HG03025 (cell line): Measurements from ENCODE around the gene GRIK4.

ENCODE experiments used
- ATAC-seq: cut with Tn5 transposase; IDR thresholded peaks from one replicate; pipeline ENCODE4 v1.9.1; 2021; ENCODE audit warnings: mild to moderate bottlenecking, moderate library complexity; ENCODE audit not compliant: unreplicated experiment, low FRiP score

The GRIK4 gene

DNA sequence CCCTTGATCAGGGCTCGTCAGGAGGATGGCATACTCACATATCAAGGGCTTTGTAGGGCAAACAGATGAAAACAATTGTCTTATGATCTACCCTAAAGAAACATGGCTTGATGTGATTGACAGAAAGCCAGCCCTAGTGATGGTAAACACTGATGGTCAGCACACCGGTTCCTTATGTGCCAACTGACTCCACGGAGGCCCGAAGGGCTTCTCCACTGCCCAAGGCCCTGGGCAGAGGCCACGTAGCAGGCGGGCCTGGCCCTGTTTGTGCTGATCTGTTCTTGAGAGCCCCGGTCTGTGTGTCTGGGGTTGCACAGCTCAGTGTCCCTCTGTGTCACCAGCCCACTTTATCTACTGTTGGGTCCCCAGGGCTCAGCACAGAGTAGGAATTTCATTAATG is 115.2 kb downstream of the GRIK4 start:
- ATAC-seq = no peak

DNA sequence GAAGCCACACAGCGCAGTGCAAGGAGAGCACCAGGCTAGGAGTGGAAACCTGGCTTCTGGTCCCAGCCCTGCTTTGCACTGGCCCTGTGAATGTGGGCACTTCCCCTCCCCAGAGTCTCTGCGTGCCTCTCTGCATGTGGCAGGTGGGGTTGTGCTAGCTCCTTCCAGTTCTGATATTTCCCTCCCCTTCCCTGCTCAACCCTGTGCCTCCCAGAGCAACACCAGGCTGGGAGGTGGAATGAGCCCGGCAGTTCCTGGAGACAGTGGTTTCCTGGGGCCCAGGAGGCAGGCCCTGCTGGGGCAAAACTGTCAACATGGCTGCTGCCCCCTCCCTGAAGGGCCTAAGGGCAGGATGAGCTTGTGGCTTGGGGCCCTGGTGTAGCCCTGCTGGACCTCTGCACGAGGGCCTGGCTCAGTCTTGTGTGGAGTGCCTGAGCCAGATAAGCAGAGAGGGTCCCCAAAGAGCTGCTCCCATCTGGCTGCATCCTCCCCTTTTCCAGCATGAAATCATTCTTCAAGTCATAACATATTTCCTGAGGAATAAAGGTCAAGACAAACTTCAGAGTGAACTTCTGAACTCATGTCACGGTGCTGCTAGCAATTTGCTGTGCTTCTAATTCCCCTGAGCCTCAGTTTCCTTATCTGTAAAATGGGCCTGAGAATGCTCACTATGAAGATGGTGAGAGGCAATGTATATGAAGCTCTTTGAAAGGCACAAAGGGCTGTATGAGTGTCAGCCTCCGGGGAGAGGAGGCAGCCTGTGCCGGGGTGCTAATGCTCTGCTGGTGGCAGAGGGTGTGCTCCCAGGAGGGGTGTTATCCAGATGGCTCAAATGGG is 116.0 kb downstream of the GRIK4 start:
- no peak for ATAC-seq

DNA sequence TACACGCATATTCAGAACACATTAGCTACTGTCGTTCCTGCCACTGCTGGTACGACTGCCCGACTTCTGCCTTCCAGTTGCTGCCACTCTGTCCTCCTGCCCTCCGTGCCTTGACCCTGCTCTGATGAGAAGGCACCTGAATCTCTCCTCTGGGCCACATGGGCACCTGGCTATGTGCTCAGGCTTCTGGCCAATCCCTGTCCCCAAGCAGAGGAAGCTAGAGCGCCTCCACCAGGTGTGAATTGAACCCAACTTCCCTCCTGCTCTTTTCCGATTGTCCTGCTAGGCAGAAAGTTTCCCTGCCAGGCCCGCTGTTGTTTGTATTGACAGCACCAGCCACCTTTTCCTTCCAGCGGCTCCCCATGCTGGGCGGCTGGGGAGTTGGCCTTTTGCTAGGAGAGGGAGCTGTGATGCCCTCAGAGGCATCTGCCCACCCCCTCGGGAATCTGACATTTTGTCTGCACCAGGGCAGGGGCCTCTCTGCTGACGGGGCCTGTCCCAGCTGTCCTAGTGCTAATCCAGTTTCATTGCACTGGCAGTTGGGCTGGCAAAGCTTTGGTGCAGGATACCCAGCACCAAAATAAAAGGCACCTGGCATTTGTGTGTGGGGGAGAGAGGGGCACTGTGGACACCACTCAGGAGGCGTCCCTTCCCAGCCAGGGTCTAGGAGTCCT is 118.0 kb downstream of the GRIK4 start:
- no peak for ATAC-seq

DNA sequence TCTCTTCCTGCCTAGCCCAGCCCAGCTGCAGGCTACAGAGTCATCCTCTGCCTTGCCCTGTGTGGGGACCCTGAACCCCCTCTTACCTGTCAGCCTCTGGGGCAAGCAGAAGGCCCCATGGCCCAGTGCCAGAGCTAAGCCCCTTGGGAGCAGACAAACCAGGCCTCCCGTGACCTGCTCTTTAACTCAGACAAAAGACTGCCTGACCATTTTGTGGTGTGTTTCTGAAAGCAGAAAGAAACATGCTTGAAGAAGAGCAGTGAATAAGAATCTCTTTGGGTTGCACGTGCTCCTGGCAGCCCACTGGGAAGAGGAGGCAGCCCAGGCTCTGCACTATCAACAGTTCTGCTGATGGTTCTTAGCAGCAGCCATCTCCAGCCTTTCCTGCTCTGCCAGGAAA is 118.6 kb downstream of the GRIK4 start:
- no peak for ATAC-seq

DNA sequence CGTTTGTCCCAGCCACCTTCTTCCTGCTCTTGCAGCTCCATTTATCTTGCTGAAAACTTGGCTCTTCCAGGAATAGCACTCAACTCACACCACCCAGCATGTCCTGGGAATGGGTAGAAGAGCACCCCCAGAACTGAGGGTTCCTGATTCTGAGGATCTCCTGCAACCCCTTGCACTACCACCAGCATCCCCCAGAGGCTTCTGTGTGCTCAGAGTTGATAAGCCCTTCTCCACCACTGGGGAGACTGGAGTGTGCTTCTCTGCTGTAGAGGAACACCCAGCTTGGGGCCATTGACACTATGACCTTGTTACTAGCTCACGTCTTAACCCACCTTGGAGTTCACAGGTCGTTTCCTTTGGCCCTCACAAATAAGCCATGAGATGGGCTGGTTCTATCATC is 121.0 kb downstream of the GRIK4 start:
- ATAC-seq = no peak

DNA sequence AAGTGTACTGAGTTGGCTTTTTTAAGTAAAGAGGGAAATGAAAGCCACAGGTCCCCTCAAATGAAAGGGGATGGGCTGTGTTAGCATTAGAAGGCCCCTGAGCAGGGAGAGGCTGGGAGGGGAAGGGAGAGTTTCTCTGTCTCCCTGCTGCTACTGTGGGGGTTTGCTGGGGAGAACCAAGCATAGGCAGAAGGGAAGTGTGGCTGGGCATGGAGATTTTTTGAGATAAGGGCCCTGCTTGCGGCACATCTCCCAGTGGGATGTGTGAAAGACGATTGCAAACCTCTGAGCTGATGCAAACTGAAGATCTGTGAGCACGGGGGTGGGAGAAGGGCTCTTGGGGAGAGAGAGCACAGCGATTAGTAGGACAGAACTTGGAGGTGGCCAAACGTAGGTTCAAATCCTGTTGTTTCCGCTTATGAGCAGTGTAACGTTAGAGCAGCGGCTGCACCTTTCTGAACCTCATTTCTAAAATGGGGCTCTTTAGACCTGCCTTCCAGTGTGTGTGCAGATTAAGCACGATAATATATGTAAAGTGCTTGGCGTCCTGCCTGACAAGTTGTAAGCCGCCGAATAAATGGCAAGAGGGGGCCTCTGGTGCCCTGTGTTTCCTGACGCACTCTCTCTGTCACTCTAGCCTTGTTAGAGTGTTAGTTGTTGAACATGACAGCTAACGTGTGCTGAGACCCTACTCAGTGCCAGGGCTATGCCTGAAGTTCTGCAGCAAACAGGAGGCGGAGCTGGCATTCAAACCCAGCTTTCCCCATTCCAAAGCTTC is 122.3 kb downstream of the GRIK4 start:
- ATAC-seq = no peak

DNA sequence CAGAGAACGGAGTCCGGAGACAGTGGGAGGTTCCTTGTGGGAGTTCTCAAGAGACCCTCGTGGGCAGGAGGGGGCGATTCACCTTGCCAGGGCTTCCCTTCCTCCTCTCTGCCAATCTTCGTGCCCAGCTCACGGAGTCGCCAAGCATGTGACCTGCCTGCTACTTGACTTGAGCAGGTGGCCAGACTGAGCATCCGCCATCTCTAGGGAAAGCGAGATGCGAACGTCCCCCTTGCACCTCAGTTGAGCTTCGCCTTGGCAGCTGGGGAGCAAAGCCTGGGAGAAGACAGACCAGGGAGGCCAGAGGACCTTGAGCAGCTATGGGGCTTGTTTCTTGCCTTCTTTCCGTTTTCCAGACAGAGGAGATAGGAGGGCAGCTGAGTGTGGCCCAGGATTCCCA is 123.2 kb downstream of the GRIK4 start:
- ATAC-seq = no peak

DNA sequence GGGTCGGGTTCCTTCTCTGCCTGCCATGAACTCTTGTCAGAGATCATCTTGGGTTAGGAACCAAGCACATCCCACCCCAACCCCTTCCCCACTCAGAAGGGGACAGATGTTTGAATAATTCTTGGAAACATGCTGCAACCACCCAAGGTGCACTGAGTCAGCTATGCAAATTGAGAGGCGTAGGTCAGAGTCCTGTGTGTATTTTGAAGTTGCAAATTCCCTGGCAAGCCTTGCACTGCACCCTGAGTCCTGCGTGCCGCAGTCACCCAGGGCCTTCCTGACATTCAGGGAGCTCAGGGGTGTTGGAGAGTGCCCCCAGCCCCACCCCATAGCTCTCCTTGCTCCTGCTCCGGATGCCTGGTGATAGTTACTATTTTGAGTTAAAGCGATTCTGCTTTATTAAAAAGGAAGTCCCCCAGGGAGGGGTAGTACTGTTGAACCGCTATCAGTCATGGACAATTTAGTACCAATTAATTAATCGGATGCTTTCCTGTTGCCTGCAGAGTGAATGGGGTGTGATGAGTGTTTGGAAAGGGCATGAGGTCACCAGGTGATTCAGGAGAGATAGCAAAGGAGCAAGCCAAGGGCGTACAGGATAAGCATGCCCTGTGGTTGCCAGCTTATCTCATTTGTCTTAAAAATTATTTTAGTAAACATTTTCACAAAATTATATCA is 123.7 kb downstream of the GRIK4 start:
- no peak for ATAC-seq

DNA sequence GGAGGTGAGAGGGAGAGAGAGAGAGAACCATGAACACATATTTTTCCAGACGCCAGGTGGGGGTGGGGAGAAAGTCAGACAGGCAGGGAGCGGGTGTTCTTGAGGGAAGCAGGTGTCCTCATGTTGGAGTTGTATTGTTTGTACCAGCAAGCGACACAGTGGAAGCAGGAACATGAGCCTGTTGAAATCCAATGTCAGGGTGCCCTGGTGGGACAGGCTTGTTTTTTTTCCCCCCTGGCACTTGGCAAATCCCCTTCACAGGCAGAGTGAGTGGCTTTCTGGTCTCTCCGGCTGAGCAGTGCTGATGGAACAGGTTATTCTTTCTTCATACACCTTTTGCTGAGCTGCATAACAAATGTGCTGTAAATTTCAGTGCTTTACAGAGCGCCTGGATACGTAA is 125.6 kb downstream of the GRIK4 start:
- ATAC-seq = no peak

DNA sequence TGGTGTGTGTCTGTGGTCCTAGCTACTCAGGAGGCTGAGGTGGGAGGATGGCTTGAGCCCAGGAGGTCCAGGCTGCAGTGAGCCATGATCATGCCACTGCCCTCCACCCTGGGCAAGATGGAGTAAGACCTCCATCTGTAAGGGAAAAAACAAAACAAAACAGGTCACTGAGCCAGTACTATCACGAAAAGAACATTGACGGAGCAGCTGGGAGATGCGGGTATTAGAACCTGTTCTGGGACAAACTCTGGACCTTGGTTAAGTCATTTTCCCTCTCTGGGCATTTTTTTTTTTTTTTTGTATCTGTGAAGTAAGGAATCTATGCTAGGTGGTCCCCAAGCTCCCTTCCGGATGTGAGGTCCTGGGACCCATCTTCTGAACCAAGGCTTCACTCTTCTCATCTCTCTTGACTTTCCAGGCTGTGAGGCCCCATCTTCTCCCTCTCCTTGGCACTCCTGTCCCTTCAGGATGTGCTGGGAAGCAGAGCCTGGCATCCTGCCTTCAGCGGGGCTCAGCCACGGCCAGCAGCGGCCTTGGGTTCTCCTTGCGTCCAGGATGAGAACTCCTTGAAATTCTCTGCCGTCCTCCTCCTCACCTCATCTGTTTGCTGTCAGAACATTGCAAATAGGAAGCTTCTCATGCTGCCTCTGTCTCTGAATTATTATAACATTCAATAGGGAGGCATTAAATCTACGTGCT is 130.8 kb downstream of the GRIK4 start:
- ATAC-seq = no peak

DNA sequence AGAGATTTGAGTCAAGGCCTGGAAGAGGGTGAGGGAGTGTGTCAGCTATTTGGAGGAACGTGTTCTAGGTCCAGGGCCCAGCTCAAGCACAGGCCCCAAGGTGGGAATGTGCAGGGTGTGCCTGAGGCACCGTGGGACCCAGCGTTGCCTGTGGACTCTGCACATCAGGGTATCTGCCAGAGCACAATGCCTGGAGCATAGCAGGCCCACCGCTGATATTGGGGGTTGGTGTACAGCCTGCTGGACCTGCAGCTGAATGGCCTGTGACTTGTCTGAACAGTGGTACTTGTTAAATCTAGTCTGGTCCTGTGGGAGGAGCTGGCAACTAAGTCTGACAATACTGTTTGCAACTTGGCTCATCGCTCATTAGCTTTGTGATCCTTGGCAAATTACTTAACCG is 131.7 kb downstream of the GRIK4 start:
- ATAC-seq = no peak

DNA sequence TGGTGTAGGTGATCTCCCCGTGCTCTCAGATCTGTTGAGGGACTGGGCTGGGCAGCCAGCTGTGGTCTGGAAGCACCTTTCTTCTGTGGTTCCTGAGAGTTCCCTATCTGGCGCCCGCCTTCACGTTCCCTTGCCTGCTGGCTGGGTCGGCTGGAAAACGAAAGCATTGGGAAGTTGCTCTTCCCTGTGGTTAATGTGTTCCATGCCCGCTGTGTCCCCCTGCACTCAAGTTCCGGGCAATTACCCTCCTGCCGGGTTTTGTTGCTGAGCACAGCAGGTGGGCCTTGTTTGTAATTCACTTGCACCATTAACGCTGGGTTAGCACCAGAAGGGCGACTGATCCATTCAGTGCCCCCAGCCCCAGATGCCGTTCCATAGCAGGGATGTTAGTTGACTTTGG is 134.1 kb downstream of the GRIK4 start:
- no peak for ATAC-seq

DNA sequence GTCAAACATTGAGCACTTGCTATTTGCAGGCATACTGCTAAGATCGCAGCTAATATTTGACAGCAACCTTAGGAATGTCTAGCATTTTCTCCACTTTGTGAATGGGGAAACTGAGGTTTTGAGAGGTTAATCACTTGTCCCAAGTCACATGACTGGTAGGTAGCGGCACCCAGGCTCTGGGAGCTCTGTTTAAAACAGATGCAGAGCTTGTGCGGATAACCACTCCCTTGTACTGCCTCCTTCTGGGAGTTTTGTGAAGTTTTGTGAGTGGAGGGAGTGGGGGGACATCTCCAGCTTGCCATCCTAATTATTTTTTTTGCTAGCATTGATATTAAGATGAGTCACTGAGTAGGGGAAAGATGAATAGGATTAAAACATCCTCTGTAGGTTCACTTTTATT is 134.7 kb downstream of the GRIK4 start:
- no peak for ATAC-seq

DNA sequence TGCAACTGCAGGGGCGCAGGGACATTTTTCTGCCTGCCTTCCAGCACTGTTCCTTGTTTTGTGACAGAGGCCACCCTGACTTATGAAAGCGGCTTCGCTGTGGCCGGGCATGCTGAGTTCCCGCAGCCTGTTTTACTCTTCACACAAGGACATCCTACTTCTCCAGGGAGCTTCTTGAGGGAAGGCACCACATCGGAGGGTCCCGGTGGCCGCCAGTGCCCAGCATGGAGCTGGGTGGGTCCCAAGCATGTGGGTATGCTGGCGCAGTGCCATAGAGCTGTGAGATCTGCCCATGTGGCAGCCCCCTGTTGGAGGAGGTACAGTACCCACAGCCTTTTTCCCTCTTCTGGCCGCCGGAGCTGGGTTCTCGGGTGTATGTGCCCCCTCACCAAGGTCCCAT is 136.1 kb downstream of the GRIK4 start:
- ATAC-seq = no peak

DNA sequence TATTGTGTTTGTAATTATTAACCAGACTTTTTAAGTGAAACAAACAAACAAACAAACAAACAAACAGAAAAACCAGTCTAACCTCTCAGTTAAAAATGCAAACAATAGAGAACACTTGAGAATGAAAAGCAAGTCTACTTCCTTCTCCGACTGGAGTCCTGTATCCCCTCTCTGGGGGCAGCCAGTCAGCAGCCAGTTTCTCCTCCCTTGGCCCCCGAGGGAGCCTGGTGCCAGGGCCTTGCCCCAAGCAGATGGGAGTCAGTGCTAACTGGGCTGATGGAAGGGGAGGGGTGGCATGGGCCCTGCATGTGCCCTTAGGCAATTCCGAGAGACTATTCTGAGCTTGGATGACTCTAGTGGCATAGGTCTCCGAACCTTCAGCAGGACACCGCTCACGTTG is 137.2 kb downstream of the GRIK4 start:
- no peak for ATAC-seq

DNA sequence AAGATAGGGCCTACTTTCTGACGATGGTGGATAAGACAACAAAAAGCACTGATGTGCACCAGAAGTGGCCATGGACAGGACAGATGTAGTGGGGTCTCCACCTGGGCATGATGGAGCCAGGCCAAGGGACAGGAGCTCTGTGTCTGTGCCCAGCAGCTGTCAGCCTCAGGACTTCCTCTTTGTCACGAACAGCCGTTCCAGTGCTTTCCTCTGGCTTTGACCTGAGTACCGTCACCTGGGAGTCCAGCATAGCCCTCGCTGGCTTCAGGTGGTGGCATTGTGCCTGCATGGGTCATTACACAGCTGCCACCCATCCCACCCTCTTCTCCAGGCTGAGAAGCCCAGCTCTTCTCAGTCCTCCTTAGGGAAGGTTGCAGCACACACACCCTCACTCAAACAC is 137.8 kb downstream of the GRIK4 start:
- ATAC-seq = no peak

DNA sequence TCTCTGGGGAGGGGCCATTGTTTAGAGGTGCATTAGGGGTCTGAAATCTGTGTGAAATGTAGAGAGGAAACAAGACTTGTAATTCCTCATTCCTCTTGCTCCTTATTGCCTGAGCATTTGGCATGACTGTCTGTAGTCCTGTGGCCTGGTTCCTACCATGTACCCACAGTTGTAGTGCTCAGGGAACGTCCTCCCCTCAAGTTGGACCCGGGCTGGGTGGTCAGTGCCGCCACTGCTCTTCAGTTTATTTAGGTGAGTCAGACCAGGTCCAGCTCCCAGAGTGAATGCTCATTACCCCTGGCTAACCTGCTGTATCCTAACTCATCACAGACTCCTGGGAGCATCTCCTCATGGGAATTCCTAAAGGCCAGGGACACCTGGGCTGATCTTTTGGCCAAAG is 139.8 kb downstream of the GRIK4 start:
- no peak for ATAC-seq

DNA sequence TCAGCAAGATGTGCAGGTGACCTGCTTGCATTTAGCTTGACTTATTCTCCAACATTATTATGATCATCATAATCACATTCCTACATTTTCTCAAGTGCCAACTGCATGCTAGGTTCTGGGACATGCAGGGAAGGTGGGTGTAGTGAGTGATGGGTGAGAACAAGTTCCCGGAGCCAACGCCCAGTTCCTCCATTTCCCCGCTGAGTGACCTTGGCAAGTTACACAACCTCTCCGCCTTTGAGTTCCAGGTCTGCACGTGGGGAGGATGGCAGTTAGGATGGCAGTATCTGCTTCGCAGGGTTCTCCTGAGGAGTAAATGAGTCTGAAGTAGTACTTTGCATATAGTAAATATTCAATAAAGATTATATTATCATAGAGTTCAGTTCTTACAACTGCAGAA is 140.3 kb downstream of the GRIK4 start:
- ATAC-seq = no peak

DNA sequence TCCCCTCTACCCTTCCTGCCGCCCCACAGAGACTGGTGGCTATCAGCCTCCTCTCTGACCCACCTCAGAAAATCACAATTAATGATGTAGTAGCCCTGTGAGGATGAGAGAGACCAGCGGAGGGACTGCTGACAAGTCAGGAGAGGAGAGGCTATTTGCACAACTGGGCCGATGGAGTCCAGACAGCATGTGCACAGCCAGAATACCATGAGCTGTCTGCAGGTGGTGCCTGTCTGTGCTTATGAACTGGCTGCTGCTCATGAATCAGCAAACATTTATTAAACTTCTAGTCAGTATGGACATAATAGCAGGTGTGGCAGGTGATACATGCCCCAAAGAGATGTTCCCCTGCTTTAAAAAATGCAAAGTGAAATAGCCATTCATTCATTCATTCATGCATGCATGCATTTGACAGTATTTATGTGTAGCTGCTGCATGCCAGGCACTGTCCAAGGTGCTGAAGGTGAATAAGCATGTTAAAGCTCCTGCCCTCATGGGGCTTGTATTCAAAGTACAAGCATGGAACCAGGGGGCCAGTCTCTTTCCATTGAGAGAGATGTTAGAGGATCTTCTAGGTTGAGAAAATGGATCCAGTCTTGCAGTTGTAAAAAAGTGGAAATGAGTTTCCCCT is 141.3 kb downstream of the GRIK4 start:
- no peak for ATAC-seq

DNA sequence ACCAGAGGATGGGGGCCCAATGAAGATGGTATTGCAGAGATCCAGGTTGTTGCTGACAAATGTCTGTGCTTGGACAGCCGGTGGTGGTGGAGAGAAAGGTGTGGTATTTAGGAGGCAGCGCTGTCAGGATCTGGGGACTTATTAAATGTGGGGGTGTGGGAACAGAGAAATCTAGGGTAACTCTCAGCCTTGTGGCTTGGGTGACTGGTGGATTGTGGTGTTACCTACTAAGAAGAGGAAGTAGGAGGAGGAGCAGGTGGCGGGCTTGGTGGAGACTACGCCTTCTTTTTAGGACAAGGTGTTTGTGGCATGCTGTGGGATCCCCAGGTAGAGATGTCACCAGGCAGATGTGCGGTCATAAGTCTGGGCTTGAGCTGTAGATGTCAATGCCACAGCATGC is 144.0 kb downstream of the GRIK4 start:
- ATAC-seq = no peak
